Fibroblast of lung (primary cell): ENCODE results near the gene MFN1. TPM values are rescaled to one million over a fixed set of nuclear protein-coding genes. Genes with fewer than 3 reads are reported as not detected.

Experiments used
- DNase-seq, 2 donors: peaks; one replicate each; pipeline versions ENCODE4 v3.0.0 to v3.0.0-alpha.2; 2010; ENCODE audit warnings: low read depth in 2 of 2
- H2AFZ ChIP-seq: 2 replicates; pipeline ENCODE4 v1.5.1; 2012; ENCODE audit warnings: low read length, control low read depth, inconsistent platforms
- H3K27ac ChIP-seq: 2 replicates; pipeline ENCODE4 v1.5.1; 2011; ENCODE audit warnings: low read length, control low read depth; ENCODE audit not compliant: insufficient read depth
- H3K27me3 ChIP-seq: 2 replicates; pipeline ENCODE4 v1.5.1; 2011; ENCODE audit warnings: mild to moderate bottlenecking, low read length; ENCODE audit not compliant: control insufficient read depth, insufficient read depth
- H3K36me3 ChIP-seq: 2 replicates; pipeline ENCODE4 v1.5.1; 2011; ENCODE audit warnings: low read length; ENCODE audit not compliant: control insufficient read depth, insufficient read depth
- H3K4me1 ChIP-seq: 2 replicates; pipeline ENCODE4 v1.5.1; 2011; ENCODE audit warnings: low read length; ENCODE audit not compliant: control insufficient read depth, insufficient read depth; ENCODE audit errors: extremely low read depth
- H3K4me2 ChIP-seq: 2 replicates; pipeline ENCODE4 v1.5.1; 2011; ENCODE audit warnings: low read length, control low read depth; ENCODE audit not compliant: insufficient read depth; ENCODE audit errors: extremely low read depth
- H3K4me3 ChIP-seq, 4 experiments: fragments of 200-600 bp in 1 of 4; sonication (generic) in 1 of 4; replicated peaks in 1 of 4; 2 replicates each; pipeline ENCODE4 v1.5.1; 2011 to 2016; ENCODE audit warnings: low read length in 4 of 4, low read depth in 3 of 4, mild to moderate bottlenecking in 3 of 4, control low read depth in 2 of 4, inconsistent platforms in 1 of 4, mixed read lengths in 1 of 4; ENCODE audit not compliant: insufficient read depth in 1 of 4; ENCODE audit errors: control extremely low read depth in 1 of 4
- H3K79me2 ChIP-seq: 2 replicates; pipeline ENCODE4 v1.5.1; 2012; ENCODE audit warnings: mild to moderate bottlenecking, low read length, inconsistent platforms; ENCODE audit not compliant: control insufficient read depth, insufficient read depth
- H3K9ac ChIP-seq: 2 replicates; pipeline ENCODE4 v1.5.1; 2011; ENCODE audit warnings: mild to moderate bottlenecking, low read length, control low read depth; ENCODE audit not compliant: insufficient read depth
- H3K9me3 ChIP-seq: 2 replicates; pipeline ENCODE4 v1.5.1; 2012; ENCODE audit warnings: low read depth, low read length; ENCODE audit not compliant: control insufficient read depth, insufficient read depth
- H4K20me1 ChIP-seq: 2 replicates; pipeline ENCODE4 v1.5.1; 2011; ENCODE audit warnings: low read length; ENCODE audit not compliant: control insufficient read depth, insufficient read depth; ENCODE audit errors: extremely low read depth
- EZH2 ChIP-seq: IDR thresholded peaks from 2 replicates; pipeline ENCODE4 v1.5.1; 2012; ENCODE audit warnings: low read length, control low read depth, mild to moderate bottlenecking; ENCODE audit errors: missing control alignments
- polyA plus RNA-seq, 2 donors: library from polyadenylated mRNA; depleted of rRNA in 1 of 2; stranded (reverse) in 1 of 2; unstranded in 1 of 2; fragments of >200 nt; gene quantifications; 2 replicates each; pipeline ENCODE4 v1.2.1, GENCODE V29; 2011 to 2012; ENCODE audit warnings: missing spikeins in 1 of 2
- total RNA-seq: library from RNA; depleted of rRNA; stranded (reverse); fragments of >200 nt; gene quantifications from 2 replicates; pipeline ENCODE4 v1.2.1, GENCODE V29; 2014
- TF ChIP-seq, protein P1 (sequence below), 2 donors: IDR thresholded peaks in 1 of 2; conservative IDR thresholded peaks in 1 of 2; 1 replicate in 1 of 2; 2 replicates in 1 of 2; pipeline ENCODE4 v1.5.1; 2011 to 2012; ENCODE audit warnings: low read length in 2 of 2, control low read depth in 1 of 2, inconsistent platforms in 1 of 2, low read depth in 1 of 2, mild to moderate bottlenecking in 1 of 2

Gene MFN1
- total and polyA plus RNA-seq, 2 donors (not counting 1 experiment from before 2014, with no cell fraction given): 48.1 to 52.8 TPM

DNA sequence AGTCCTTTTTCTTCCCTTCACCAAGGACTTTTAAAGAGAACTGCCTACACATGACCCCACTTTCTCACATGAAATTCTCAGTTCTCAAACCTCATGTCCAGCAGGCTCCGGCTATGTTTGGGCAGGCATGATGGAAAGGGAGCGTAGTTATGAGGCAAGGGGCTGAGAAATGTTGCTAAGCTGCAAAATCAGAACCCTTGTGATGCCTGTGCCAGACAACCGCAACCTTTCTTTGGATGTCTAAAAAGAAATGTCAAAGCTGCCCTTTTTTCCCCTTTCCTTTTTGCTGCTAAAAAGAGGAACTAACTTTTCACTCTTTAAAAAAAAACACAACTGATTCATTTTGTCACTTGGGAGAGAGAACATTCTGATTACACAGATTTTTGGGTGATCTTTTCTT lies 84.5 kb downstream of the MFN1 start:
- TF ChIP-seq, protein P1, sequence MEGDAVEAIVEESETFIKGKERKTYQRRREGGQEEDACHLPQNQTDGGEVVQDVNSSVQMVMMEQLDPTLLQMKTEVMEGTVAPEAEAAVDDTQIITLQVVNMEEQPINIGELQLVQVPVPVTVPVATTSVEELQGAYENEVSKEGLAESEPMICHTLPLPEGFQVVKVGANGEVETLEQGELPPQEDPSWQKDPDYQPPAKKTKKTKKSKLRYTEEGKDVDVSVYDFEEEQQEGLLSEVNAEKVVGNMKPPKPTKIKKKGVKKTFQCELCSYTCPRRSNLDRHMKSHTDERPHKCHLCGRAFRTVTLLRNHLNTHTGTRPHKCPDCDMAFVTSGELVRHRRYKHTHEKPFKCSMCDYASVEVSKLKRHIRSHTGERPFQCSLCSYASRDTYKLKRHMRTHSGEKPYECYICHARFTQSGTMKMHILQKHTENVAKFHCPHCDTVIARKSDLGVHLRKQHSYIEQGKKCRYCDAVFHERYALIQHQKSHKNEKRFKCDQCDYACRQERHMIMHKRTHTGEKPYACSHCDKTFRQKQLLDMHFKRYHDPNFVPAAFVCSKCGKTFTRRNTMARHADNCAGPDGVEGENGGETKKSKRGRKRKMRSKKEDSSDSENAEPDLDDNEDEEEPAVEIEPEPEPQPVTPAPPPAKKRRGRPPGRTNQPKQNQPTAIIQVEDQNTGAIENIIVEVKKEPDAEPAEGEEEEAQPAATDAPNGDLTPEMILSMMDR (conservative IDR thresholded peaks at IDR 0.05 in 1 of 2, IDR thresholded peaks at IDR 0.05 in 1 of 2; ENCODE audit: low read depth in 1 of 2, low read length in 2 of 2): no peak
- TF ChIP-seq EZH2: no peak
- Histone ChIP-seq H3K4me2 (no peak overlapping the region), H3K79me2 (peaks cover 79% of the 10 kb centered on the region), H3K27ac (no peak overlapping the region), H3K27me3 (no peaks in the 10 kb centered on the region), H2AFZ (no peak overlapping the region), H4K20me1 (peaks cover 2% of the 10 kb centered on the region), H3K9me3 (no peaks in the 10 kb centered on the region), H3K36me3 (no peaks in the 10 kb centered on the region), H3K9ac (no peak overlapping the region), H3K4me3 (no peak overlapping the region), H3K4me1 (no peaks in the 10 kb centered on the region)
- no peak for DNase-seq

DNA sequence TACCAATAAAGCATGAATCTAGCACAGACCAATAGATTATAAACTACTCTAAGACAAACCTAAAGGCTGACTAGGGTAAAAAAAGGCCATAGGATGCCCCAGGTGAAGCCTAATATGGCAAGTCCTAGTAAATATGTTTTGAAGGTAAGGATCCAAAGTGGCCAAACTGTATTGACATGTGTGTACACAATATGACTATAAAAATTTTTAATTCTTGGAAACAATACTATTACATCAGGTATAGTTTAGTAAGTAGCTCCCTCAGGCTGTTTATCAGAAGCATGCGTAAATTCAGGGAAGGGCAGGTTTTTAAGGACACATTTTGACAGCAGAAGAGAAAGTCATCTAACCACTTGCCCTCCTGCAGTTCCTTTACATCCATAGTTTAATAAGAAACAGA lies 84.9 kb downstream of the MFN1 start:
- DNase-seq: no peak
- H4K20me1 ChIP-seq: peaks cover 2% of the 10 kb centered on the region

DNA sequence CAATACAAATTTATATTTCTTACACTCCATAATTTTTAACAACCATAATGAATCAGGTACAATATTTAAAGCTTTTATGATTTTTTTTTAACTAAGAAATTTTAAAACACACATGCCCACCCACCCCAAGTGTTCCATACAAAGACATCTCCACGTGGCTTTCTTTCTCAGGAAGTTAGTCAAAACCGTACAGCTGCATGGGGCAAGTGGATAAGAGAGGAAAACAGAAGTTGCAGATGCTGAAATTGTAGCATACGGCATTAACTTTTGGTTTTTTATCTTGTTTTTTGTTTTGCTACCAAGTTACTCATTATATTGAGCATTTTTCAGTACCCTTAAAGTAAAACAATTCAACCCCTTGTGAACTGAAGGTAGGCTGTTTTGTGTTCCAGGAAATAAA lies 89.0 kb downstream of the MFN1 start:
- Histone ChIP-seq H3K27ac (no peak overlapping the region), H3K4me3 (no peak overlapping the region), H3K27me3 (no peaks in the 10 kb centered on the region), H3K79me2 (peaks cover 74% of the 10 kb centered on the region), H3K9me3 (no peaks in the 10 kb centered on the region), H3K4me2 (no peak overlapping the region), H3K36me3 (no peaks in the 10 kb centered on the region), H3K9ac (no peak overlapping the region), H4K20me1 (no peaks in the 10 kb centered on the region), H2AFZ (no peak overlapping the region), H3K4me1 (no peaks in the 10 kb centered on the region)
- TF ChIP-seq, protein P1 (conservative IDR thresholded peaks at IDR 0.05 in 1 of 2, IDR thresholded peaks at IDR 0.05 in 1 of 2; ENCODE audit: low read depth in 1 of 2, low read length in 2 of 2): no peak
- no peak for TF ChIP-seq EZH2
- DNase-seq: no peak

More for the DNA sequence above, 84.9 kb downstream of the MFN1 start:
- Histone ChIP-seq H3K9me3 (no peaks in the 10 kb centered on the region), H3K36me3 (no peaks in the 10 kb centered on the region), H3K4me1 (no peaks in the 10 kb centered on the region), H2AFZ (no peak overlapping the region), H3K4me3 (no peak overlapping the region), H3K27me3 (no peaks in the 10 kb centered on the region), H3K9ac (no peak overlapping the region), H3K79me2 (peaks cover 80% of the 10 kb centered on the region), H3K27ac (no peak overlapping the region), H3K4me2 (no peak overlapping the region)
- TF ChIP-seq, protein P1 (conservative IDR thresholded peaks at IDR 0.05 in 1 of 2, IDR thresholded peaks at IDR 0.05 in 1 of 2; ENCODE audit: low read depth in 1 of 2, low read length in 2 of 2): no peak
- no peak for TF ChIP-seq EZH2
